SK-N-SH (cell line): Measurements from ENCODE around the gene STRA8. TPM values are rescaled to one million over a fixed set of nuclear protein-coding genes. Genes with fewer than 3 reads are reported as not detected.

Experiments
- CTCF ChIA-PET: fragments of 300-600, 350-600 bp; formaldehyde crosslinking; extraction: SDS; loops from one replicate; lab custom pipeline; 2021; lab: Yijun Ruan, JAX
- POLR2A ChIA-PET: fragments of 350-600 bp; sonication (Branson Sonifier 250); formaldehyde crosslinking; extraction: SDS; loops from one replicate; lab custom pipeline; 2020; ENCODE audit warnings: antibody characterized with exemption, inconsistent platforms; lab: Yijun Ruan, JAX
- DNase-seq: peaks from one replicate; pipeline ENCODE4 v3.0.0; 2012
- H2AFZ ChIP-seq: fragments of 200-600 bp; sonication (generic); 2 replicates; pipeline ENCODE4 v1.8.1; 2016; ENCODE audit warnings: antibody characterized with exemption, mild to moderate bottlenecking, low read depth
- H3F3A ChIP-seq: fragments of 200-600 bp; sonication (generic); replicated peaks from 2 replicates; pipeline ENCODE3; 2016; ENCODE audit warnings: antibody characterized with exemption, mild to moderate bottlenecking; ENCODE audit not compliant: insufficient read depth
- H3K27ac ChIP-seq, 2 experiments: fragments of 200-500 bp in 1 of 2; fragments of 200-600 bp in 1 of 2; sonication (Bioruptor generic) in 1 of 2; sonication (generic), shearing (Covaris generic) in 1 of 2; 2 replicates each; pipeline versions ENCODE4 v1.5.1 to v1.6.1; 2014 to 2016; ENCODE audit warnings: low read depth in 2 of 2, inconsistent platforms in 1 of 2, low read length in 1 of 2, mild to moderate bottlenecking in 1 of 2, mixed read lengths in 1 of 2
- H3K27me3 ChIP-seq: fragments of 200-600 bp; sonication (generic), shearing (Covaris generic); 2 replicates; pipeline ENCODE4 v1.6.1; 2016; ENCODE audit warnings: mixed run types; ENCODE audit not compliant: insufficient read depth
- H3K36me3 ChIP-seq, 2 experiments: fragments of 200-500 bp in 1 of 2; fragments of 200-600 bp in 1 of 2; sonication (Bioruptor generic) in 1 of 2; sonication (generic) in 1 of 2; replicated peaks in 1 of 2; 2 replicates each; pipeline versions ENCODE3 to v1.5.1; 2014 to 2016; ENCODE audit warnings: low read length in 1 of 2, mild to moderate bottlenecking in 1 of 2; ENCODE audit not compliant: insufficient read depth in 2 of 2, control insufficient read depth in 1 of 2
- H3K4me1 ChIP-seq, 2 experiments: fragments of 200-500 bp in 1 of 2; fragments of 200-600 bp in 1 of 2; sonication (Bioruptor generic) in 1 of 2; sonication (generic), shearing (Covaris generic) in 1 of 2; 2 replicates each; pipeline versions ENCODE4 v1.5.1 to v1.6.1; 2014 to 2016; ENCODE audit warnings: low read depth in 1 of 2, low read length in 1 of 2, mixed run types in 1 of 2; ENCODE audit not compliant: insufficient read depth in 2 of 2, control insufficient read depth in 1 of 2
- H3K4me2 ChIP-seq: fragments of 200-600 bp; sonication (generic), shearing (Covaris generic); 2 replicates; pipeline ENCODE4 v1.6.1; 2017; ENCODE audit warnings: mixed run types
- H3K4me3 ChIP-seq, 2 experiments: fragments of 200-500 bp in 1 of 2; fragments of 200-600 bp in 1 of 2; sonication (Bioruptor generic) in 1 of 2; sonication (generic), shearing (Covaris generic) in 1 of 2; 2 replicates each; pipeline versions ENCODE4 v1.5.1 to v1.8.1; 2014 to 2016; ENCODE audit warnings: low read depth in 2 of 2, inconsistent platforms in 1 of 2, low read length in 1 of 2, mild to moderate bottlenecking in 1 of 2, mixed read lengths in 1 of 2, moderate library complexity in 1 of 2
- H3K79me2 ChIP-seq: fragments of 200-600 bp; sonication (generic); 2 replicates; pipeline ENCODE4 v1.8.1; 2017; ENCODE audit warnings: mild to moderate bottlenecking; ENCODE audit not compliant: insufficient read depth
- H3K9ac ChIP-seq: fragments of 200-600 bp; sonication (generic); 2 replicates; pipeline ENCODE4 v1.6.1; 2017; ENCODE audit warnings: mixed run types
- H3K9me2 ChIP-seq: fragments of 200-600 bp; sonication (generic); 2 replicates; pipeline ENCODE4 v1.6.1; 2017; ENCODE audit warnings: mixed run types
- H3K9me3 ChIP-seq: fragments of 200-600 bp; sonication (generic); 2 replicates; pipeline ENCODE4 v1.6.1; 2017; ENCODE audit warnings: mixed run types, mild to moderate bottlenecking, moderate library complexity
- H4K20me1 ChIP-seq: fragments of 200-600 bp; sonication (generic); 2 replicates; pipeline ENCODE4 v1.6.1; 2017; ENCODE audit warnings: mild to moderate bottlenecking, mixed run types; ENCODE audit not compliant: insufficient read depth
- CHD2 ChIP-seq: fragments of 150-350 bp; IDR thresholded peaks from 2 replicates; pipeline ENCODE4 v1.6.1; 2018; ENCODE audit warnings: low read length; ENCODE audit not compliant: partially characterized antibody
- ELF1 ChIP-seq: IDR thresholded peaks from 2 replicates; pipeline ENCODE4 v1.4.0; 2012
- EP300 ChIP-seq, 2 experiments: IDR thresholded peaks; 2 replicates each; pipeline versions ENCODE4 v1.4.0 to v1.6.1; 2012; ENCODE audit warnings: borderline replicate concordance in 1 of 2, low read depth in 1 of 2, low read length in 1 of 2
- FOSL2 ChIP-seq: IDR thresholded peaks from 2 replicates; pipeline ENCODE4 v1.4.0; 2012; ENCODE audit warnings: low read depth, mild to moderate bottlenecking, moderate library complexity, borderline replicate concordance
- FOXJ3 ChIP-seq: sonication (generic); formaldehyde crosslinking; IDR thresholded peaks from 2 replicates; pipeline ENCODE4 v1.5.1; 2020; ENCODE audit warnings: mild to moderate bottlenecking, missing genetic modification reagents
- GATA2 ChIP-seq: sonication (generic); formaldehyde crosslinking; IDR thresholded peaks from 2 replicates; pipeline ENCODE4 v1.5.0; 2020; ENCODE audit warnings: mild to moderate bottlenecking, missing genetic modification reagents
- IRF3 ChIP-seq: fragments of 150-350 bp; IDR thresholded peaks from 2 replicates; pipeline ENCODE4 v1.6.1; 2016; ENCODE audit warnings: mild to moderate bottlenecking, low read depth, low read length
- JUND ChIP-seq: IDR thresholded peaks from 2 replicates; pipeline ENCODE4 v1.4.0; 2012
- NFIC ChIP-seq: IDR thresholded peaks from 2 replicates; pipeline ENCODE4 v1.4.0; 2012; ENCODE audit warnings: borderline replicate concordance
- PBX3 ChIP-seq: IDR thresholded peaks from 2 replicates; pipeline ENCODE4; 2012
- POLR2AphosphoS5 ChIP-seq: IDR thresholded peaks from 2 replicates; pipeline ENCODE4 v1.6.1; 2012; ENCODE audit warnings: low read depth, low read length
- RCOR1 ChIP-seq: fragments of 150-350 bp; IDR thresholded peaks from 2 replicates; pipeline ENCODE4 v1.6.1; 2017; ENCODE audit warnings: antibody characterized with exemption, low read length
- REST ChIP-seq: IDR thresholded peaks from 2 replicates; pipeline ENCODE4 v1.6.1; 2012; ENCODE audit warnings: mild to moderate bottlenecking, low read depth, low read length, moderate library complexity
- RXRA ChIP-seq: IDR thresholded peaks from 2 replicates; pipeline ENCODE4 v1.4.0; 2012; ENCODE audit warnings: low read depth, mild to moderate bottlenecking, borderline replicate concordance
- SIN3A ChIP-seq: IDR thresholded peaks from 2 replicates; pipeline ENCODE4 v1.6.1; 2012; ENCODE audit warnings: low read depth, mild to moderate bottlenecking, low read length, moderate library complexity, borderline replicate concordance
- TAF1 ChIP-seq: IDR thresholded peaks from 2 replicates; pipeline ENCODE4 v1.6.1; 2012; ENCODE audit warnings: low read depth, mild to moderate bottlenecking, low read length, moderate library complexity, borderline replicate concordance
- TCF12 ChIP-seq: IDR thresholded peaks from 2 replicates; pipeline ENCODE4 v1.4.0; 2012
- YY1 ChIP-seq: IDR thresholded peaks from 2 replicates; pipeline ENCODE4 v1.4.0; 2012; ENCODE audit warnings: low read depth, mild to moderate bottlenecking
- ZBTB33 ChIP-seq: IDR thresholded peaks from 2 replicates; pipeline ENCODE4 v1.4.0; 2012; ENCODE audit warnings: low read depth, borderline replicate concordance
- WGBS: methylation state at CpG from one replicate; pipeline ENCODE4 v1.1.6; 2017; ENCODE audit warnings: low lambda C conversion rate; 5-methylcytosine and 5-hydroxymethylcytosine counted together
- polyA plus RNA-seq, 3 experiments: library from polyadenylated mRNA; depleted of rRNA; stranded (reverse); fragments of >200 nt; gene quantifications; 2 replicates each; pipeline ENCODE4 v1.2.3, GENCODE V29; 2012

Gene STRA8
- polyA plus RNA-seq, 1 of the 3 experiments (the other 2 are of a cell fraction) = not detected

- H3K9me3 ChIP-seq = no peaks in the 10 kb centered on the region
- no peaks in the 10 kb centered on the region for H3K79me2 ChIP-seq
- H3K9me2 ChIP-seq = no peaks in the 10 kb centered on the region
- H3K4me2 ChIP-seq = no peak overlapping the region
- H4K20me1 ChIP-seq = no peaks in the 10 kb centered on the region
- no peaks in the 10 kb centered on the region for H3K36me3 ChIP-seq
- H3K9ac ChIP-seq = no peak overlapping the region
- WGBS = 58% methylated on average over 4 of the region's 4 CpGs
- CTCF ChIA-PET = interaction anchor here (0.8 to 18.9 kb wide), 37 partner anchors 10 to 751 kb away, joined by 3 to 737 read pairs (median 6); partner anchors contain the start of gene CYREN
- no peaks in the 10 kb centered on the region for H3K27me3 ChIP-seq
- no peak overlapping the region for H3K27ac ChIP-seq
- TF ChIP-seq EP300 (IDR thresholded peaks at IDR 0.05; ENCODE audit: borderline replicate concordance in 1 of 2, low read depth in 1 of 2, low read length in 1 of 2) (no peak), JUND (no peak), IRF3 (no peak), FOSL2 (no peak), NFIC (no peak), RXRA (no peak), ZBTB33 (no peak), SIN3A (no peak), YY1 (no peak), RCOR1 (no peak), TAF1 (no peak), CHD2 (no peak), POLR2AphosphoS5 (no peak), PBX3 (no peak), ELF1 (no peak), FOXJ3 (CRISPR knock-in tag) (no peak), GATA2 (CRISPR knock-in tag) (no peak), TCF12 (no peak), REST (no peak)
- TF ChIP-seq, all 33 proteins: peak for 0
- no peaks in the 10 kb centered on the region for H3K4me1 ChIP-seq
- no peaks in the 10 kb centered on the region for H3F3A ChIP-seq
- no peak overlapping the region for H2AFZ ChIP-seq
- no peak for DNase-seq
- no peak overlapping the region for H3K4me3 ChIP-seq
- POLR2A ChIA-PET = interaction anchor here (0.6 to 1.0 kb wide), 2 partner anchors 94 to 389 kb away, joined by 3 read pairs; partner anchors contain the start of gene STMP1
Observed at GRCh38 chr7:135273581-135273980, 39.9 kb downstream of the STRA8 start.
